GM18511 (cell line): ENCODE data around the gene TPK1.
"Not testable (repeated sequence)": the region's sequence is repeated elsewhere in the genome, so short reads cannot be mapped to it uniquely, and the experiment has no call there.

Experiments used
- ATAC-seq: cut with Tn5 transposase; IDR thresholded peaks from one replicate; pipeline ENCODE4 v1.9.1; 2021; ENCODE audit warnings: mild to moderate bottlenecking, moderate library complexity; ENCODE audit not compliant: unreplicated experiment

TPK1 gene

DNA sequence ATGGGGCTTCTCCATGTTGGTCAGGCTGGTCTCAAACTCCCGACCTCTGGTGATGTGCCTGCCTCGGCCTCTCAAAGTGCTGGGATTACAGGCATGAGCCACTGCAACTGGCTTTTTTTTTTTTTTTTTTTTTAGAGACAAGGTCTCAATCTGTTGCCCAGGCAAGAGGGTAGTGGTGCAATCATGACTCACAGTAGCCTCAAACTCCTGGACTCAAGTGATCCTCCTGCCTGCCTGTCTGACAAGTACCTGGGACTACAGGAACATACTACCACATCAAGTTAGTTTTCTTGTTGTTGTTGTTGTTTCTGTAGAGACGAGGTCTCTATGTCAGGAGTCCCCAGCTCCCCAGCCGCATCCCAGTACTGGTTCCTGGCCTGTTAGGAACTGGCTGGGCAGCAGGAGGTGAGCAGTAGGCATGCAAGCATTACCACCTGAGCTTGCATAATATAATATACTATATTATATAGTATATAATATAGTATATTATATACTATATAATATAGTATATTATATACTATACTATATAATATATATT lies 55.7 kb downstream of the TPK1 start:
- ATAC-seq = no peak

DNA sequence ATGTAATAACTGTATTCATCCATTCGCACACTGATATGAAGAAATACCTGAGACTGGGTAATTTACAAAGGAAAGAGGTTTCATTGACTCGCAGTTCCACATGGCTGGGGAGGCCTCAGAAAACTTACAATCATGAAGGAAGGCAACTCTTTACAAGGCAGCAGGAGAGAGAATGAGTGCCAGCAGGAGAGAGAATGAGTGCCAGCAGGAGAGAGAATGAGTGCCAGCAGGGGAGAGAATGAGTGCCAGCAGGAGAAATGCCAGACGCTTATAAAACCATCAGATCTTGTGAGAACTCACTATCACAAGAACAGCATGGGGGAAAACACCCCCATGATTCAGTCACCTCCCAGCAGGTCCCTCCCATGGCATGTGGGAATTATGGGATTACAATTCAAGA lies 58.0 kb downstream of the TPK1 start:
- not testable (repeated sequence) for ATAC-seq

DNA sequence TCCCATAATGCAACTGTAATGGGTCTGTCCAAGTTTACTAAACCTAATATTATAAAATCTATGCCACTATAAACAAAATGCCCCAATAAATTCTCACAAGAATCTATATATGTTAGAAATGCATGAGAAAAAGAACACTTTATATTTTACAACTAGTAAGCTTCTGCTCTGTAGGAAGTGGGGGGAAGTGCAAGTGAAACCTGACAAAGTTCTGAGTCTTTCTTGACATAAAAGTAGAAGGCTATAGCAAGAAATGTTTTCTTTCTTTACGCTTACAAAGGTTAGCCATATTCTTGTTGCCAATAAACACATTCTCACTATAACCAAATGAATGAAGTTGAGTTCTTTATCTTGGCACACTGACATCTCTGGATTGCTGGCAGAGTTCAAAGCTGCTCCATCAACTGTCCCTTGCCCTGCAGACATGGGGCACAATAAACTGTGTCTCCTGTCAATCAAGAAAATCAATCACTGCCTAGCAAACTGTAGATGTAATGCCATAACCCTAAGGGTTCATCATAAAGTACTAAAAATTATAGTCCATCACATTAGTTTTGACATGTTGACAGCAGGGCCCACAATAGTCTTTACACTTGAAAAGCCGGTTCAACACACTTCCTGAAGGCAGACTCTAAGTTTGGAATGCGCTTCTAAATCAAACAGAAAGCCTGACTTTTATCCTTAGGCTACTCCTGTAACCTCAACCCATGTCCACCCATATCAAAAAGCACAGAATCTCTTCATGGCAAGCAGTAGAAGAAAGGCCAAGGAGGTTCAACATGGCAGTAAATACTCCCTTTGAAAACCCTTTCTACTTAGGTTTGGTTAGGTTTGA lies 58.6 kb downstream of the TPK1 start:
- no peak for ATAC-seq

DNA sequence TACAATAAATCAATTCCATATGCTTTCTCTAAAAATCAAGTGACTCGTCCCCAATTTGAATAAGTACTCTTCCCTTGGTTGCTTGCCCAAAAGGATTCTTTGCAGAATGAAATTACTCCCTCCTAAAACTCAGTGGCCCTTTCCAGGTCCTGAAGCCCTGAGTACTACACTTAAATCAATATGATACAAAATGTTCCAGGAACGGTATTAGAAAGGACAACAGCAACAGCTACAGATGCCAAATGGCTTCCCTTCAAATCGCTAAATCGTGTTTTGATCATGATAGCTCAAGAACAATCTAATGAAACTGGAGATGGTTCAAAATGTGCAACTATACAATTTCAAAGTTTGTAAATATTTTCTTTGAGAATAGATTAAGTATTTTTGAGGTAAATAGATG lies 59.4 kb downstream of the TPK1 start:
- ATAC-seq = no peak

DNA sequence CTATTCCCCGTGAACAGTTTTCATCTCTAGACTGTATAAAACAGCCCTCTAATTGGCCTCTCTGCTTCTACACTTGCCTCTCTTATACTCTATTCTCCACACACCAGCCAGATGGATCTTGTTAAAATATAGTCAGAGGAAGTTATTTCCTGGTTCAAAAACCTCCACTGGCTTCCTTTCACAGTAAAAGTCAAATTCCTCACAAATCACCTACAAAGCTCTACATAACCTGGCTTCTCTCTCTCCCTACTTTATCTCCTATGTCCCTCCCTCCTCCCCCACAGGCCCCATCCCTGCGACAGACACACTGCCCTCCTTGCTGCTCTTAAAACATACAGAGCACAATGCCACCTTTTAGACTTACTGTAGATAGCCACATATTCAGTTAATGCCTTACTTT lies 60.1 kb downstream of the TPK1 start:
- ATAC-seq = no peak

DNA sequence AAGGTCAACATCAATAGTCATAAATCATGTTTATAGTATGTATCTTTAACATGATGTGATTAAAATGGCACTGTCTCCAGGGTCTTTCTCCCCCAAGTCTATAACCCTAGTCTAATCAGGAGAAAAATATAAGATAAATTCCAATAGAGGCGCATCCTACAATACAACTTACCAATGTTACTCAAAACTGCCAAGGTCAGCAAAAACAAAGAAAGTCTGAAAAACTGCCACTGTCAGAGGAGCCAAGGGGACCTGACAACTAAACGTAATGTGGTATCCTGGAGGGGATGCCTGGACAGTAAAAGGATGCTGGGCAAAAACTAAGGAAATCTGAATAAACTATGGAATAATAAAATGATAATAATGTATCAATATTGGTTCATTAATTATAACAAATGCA lies 63.9 kb downstream of the TPK1 start:
- ATAC-seq = no peak

DNA sequence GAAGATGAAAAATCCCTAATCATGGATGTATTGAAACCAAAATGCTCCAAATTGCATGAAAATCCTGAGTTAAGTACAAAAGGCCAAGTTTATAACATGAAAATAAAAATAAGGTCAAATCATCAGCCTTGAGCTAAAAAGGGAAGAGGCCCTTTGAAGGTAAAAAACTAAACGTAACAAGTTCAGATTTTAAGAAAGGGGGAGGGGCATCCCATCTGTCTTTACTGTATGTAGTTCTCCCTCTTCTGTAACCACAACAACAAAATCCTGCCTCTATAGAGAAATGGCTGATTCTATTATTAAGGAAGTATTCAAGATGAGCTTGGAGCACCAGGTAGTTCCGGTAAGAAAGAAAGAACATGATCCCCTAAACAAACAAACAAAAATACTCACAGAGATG lies 64.7 kb downstream of the TPK1 start:
- no peak for ATAC-seq

DNA sequence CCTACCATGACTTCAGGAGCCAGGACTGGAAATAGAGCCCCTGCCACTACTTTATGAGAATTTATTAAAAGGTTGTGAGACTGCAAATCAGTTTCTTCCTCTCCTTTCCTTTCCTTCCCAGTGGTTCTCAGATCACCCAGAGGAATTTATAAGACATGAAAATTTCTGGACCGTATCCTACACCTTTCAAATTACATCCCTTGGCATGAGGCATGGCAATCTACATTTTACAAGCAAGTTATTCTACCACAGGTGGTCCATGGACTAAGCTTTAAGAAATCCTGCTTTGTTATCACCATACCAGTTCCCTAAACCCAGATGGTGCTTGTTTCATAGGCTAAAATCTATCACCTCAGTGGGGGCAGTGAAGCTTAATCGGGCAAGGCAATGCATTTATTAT lies 66.5 kb downstream of the TPK1 start:
- ATAC-seq = no peak

DNA sequence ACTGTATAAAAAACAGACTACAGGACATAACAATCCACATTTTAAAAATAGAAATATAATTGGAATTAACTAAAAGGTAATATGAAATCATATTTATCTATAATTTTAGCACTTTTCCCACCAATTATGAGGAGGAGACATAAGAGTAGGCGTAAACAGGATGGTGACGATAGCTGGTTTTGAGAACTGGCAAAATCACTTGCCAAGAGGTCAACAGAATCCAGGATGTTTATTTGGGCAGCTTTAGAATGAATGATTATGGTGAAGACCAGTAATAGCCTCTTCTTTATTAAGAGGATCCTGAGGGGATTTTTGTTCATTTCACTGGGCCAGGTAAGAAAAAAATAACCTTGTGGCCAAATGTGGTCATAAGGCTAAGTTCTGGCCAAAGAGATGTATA lies 67.2 kb downstream of the TPK1 start:
- no peak for ATAC-seq

DNA sequence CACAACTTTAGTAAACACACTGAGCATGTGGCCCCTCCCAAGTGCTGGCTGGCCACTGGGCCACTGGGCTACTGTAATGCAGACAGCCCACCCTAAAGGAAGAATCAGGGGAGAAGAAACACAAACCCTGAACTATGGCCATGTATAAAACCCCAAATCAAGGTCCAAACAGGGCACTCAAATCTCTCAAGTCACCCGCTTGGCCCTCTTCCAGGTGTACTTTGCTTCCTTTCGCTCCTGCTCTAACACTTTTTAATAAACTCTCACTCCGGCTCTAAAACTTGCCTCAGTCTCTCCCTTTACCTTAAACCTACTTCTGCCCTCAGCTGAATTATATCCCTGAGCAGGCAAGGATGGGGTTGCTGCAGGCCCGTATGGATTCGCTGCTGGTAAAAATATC lies 72.6 kb downstream of the TPK1 start:
- ATAC-seq = no peak

DNA sequence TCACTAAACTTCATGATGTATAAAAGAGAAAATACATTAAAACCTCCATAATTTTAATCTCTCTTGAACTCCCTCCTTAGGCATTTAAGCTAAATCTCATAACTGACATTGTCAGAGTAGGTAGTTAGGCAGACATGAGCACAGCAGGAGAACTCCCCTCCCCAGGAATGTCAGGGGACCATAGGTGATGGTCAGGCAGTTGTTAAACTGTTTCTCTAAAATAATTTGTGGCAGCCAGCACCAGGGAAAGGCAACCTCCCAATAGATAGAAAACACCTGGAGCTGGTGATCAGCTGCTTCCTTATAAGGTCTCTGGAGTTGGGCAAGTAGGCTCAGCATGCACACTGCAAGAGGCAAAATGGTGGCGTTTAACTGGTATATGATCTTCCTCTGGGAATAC lies 73.0 kb downstream of the TPK1 start:
- ATAC-seq = no peak

DNA sequence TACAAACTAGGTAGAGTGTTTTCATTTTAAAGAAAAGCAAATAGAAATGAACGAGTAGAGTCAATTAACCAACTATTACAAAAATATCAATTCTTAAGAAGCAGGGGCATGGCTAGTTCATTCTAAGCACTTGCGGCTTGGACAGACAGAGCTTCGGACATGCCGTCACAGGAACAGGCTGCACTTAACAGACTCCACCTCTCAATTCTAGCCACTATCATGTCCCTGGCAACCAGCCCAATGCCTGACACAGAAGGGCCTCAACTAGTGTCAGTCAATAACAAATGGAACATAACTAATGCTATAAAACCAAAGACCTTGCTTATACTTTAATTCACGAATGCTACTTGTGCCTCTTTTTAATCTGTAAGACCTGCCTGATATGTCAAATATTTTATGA lies 74.4 kb downstream of the TPK1 start:
- no peak for ATAC-seq

DNA sequence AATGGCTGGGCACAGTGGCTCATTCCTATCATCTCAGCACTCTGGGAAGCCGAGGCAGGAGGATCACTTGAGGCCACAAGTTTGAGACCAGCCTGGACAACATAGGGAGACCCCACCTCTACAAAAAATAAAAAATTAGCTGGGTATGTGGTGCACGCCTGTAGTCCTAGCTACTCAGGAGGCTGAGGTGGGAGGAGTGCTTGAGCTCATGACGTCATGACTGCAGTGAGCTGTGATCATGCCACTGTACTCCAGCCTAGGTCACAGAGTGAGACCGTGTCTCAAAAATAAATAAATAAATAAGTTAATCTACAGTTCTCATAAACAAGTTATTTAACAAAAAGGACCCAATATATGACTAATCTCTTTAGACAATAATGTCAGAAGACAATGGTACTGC lies 76.2 kb downstream of the TPK1 start:
- no peak for ATAC-seq

DNA sequence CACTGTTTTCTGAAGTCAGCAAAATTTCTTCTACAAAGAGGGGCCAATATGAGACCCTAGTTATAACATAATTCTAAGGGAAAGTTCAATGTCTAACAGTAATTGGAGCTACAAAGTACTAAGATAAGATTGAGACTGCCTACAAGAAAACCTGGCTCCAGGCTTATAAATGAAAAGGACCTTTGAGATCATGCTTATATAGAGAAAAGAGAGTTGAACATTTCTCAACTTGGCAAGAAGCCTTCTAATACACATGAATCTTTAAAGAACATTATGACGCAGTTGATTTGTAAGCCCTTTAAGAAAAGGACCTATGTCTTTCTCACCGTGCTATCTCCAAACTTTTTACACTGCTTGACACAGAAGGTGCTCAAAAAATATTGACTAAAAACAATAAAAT lies 87.9 kb downstream of the TPK1 start:
- no peak for ATAC-seq

DNA sequence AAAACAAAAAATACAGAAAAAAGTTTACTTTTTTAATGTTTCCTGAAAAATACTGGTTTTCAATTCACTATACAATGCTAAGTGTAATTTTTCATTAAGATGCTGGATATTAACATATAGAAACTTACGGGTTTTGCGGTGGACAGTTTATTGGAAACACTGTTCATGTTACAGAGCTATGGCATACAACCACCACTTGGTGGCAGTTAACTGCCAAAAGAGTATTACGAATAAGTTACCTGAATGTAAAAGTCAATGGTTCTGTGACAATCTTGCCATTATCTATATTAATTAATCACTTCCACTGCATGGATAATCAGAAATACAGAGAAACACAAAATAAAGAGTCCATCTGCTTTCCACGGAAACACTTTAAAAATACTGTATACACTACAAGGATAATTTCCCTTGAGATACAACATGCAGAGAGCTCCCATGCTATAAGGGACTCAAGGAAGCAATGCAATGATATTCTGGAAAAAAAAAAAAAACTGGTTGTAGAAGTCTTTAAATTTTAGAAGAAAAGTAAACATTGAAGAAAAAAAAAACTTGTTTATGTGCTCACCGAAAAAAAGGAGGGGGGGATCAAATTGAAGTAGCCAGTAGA lies 97.0 kb downstream of the TPK1 start:
- peak; percentile 97 for ATAC-seq

DNA sequence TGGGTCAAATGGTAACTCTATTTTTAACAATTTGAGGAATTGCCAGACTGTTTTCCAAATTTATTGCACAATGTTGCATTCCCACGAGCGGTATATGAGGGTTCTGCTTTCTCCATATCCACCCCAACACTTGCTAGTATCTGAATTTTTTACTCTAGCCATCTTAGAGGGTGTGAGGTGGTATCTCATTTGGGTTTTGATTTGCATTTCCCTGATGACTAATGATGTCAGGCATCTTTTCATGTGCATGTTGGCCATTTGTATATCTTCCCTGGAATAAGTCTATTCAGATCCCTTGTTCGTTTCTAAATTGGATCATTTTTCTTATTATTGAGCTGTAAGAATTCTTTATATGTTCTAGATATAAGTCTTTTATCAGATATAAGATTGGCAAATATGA lies 97.7 kb downstream of the TPK1 start:
- ATAC-seq = no peak

DNA sequence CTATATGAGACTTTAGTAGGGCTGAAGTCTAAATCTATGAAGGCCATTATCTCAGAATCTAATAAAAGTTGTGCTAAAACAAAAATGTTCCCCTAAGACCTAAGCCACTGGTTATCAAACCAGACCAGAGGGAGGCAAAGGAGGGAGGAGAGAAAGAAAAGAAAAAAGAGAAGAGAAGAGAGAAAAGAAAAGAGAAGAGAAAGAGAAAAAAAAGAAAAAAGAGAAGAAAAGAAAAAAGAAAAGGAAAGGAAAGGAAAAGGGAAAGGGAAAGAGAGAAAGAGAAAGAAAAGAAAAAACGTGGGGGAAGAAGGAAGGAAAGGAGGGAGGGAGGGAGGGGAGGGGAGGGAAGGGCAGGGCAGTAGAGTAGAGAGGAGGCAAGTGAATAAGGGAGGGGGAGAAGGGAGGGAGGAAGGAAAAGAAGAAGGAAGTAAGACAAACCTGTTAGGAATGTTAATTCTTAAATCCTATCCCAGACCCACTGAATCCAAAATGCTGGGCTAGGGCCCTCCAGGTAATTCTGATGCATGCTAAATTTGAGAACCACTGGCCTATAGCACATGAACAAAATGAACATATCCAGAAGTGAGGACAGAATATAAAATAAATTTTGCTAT lies 98.9 kb downstream of the TPK1 start:
- ATAC-seq = no peak

DNA sequence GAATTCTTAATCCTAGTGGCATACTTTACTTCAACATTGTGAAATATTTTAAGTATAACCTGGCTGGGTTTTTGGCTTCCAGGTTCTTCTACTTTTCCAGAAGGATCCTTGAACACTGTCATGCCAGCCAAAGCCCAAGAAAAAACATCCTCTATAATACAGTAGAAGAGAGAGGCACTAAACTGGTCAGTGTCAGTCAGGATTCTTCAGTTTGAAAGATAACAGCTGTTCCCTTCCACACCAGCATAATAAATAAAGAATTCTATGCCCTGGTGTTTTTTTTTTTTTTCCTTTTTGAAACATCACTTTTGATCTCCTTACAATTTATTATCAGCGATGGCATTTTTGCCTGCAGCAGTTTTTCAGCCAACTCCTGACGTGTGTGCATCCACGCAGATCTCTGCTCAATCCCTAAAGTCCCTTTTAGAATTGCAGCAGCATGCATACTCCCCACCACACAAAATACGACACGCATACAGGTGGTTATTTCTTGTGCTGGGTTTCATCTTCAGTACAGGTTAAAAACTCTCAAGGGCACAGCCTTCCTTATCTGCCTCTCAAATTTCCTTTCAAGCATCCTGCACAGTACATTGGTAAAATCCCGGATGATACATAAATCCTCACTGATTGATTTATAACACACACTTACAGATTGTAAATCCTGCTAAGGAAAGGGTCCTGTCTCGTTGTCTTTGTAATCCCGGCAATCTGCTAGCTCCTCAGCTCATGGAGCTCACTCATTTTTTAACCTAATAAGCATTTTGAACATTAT lies 100.2 kb downstream of the TPK1 start:
- no peak for ATAC-seq

DNA sequence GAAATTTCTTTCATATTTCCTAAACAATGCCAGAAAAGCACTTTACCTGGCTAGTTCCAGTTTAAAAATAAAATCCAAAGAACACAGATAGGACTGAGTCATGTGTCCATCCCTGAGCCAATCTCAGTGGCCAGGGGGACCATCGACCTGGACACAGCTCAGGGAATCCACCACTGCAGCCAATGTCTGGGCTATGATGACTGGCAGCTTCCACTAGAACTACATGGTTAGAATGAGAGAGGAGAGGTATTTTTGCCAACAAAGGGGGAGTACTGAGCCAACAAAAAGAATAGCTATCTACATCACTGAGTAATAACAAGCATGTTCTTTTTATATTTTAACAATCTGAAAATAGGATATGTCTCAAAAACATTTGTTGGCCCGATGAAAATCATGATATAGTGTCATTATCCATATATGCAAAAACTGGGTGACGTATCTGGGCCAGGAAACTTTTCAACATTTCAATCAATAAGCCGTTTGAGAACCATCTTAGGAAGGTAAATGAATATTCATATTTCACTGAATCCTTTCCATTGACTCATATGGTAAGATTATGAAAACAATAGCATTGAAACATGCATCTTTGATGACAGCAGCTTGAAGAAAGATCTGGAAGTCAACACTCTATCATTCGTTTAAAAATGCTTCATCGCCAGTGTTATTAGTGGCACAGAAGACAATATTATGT lies 104.0 kb downstream of the TPK1 start:
- ATAC-seq = no peak

DNA sequence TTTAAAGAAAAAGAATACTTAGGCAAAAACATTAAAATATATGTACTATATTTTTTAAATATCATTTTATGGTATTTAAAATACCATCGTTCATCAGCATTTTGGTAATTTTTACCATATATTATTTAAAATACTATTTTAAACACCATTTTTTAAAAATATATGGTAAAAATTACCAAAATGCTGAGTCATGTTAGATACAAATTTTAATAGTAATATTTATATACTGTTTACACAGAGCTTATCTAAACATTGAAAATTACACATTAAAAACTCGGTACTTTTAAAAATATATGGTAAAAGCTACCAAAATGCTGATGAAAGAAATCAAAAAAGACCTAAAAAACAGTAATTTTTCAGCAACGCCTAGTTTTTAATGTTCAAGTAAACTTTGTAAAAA lies 105.6 kb downstream of the TPK1 start:
- ATAC-seq = no peak

DNA sequence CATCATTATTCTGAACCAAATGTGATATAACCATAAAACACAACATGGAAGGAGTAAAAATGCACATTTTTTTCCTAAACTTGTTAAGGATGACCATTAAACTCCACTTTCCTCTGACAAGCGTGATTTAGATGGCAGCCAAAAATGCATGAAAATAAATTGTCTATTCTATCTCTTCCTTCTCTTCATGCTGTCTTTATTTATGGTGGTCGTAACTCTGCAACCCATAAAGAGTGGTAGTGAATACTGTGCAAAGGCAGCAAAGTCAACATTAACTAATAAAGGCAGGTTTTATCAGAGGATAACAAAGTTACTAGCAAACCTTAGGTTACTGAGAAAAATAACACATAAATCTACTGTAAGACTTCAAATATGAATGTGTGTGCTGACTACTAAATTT lies 106.6 kb downstream of the TPK1 start:
- no peak for ATAC-seq
